OCI-LY3 (cell line): Measurements from ENCODE around the gene CAMK2D.

Experiments
- H2AFZ ChIP-seq: fragments of 200-600, 300-600 bp; shearing (Covaris generic); 2 replicates; pipeline ENCODE4 v1.6.0; 2014; ENCODE audit warnings: antibody characterized with exemption, low read depth, low read length
- H3K27ac ChIP-seq: fragments of 200-600, 300-600 bp; sonication (generic); 2 replicates; pipeline ENCODE4 v1.5.1; 2014; ENCODE audit warnings: mild to moderate bottlenecking, low read length, moderate library complexity, mixed read lengths
- H3K27me3 ChIP-seq: fragments of 200-600, 300-600 bp; sonication (generic); 2 replicates; pipeline ENCODE4 v1.6.1; 2014; ENCODE audit warnings: low read depth, low read length, mixed read lengths
- H3K36me3 ChIP-seq: fragments of 200-600, 300-600 bp; sonication (generic); replicated peaks from 2 replicates; pipeline ENCODE3; 2014; ENCODE audit warnings: low read depth, low read length, mixed read lengths
- H3K4me1 ChIP-seq: fragments of 300-600, 200-600 bp; sonication (generic); 2 replicates; pipeline ENCODE4 v1.6.1; 2014; ENCODE audit warnings: low read length, mixed read lengths
- H3K4me2 ChIP-seq: fragments of 200-600, 300-600 bp; sonication (generic); 2 replicates; pipeline ENCODE4 v1.6.1; 2014; ENCODE audit warnings: low read length, mixed read lengths
- H3K4me3 ChIP-seq: fragments of 300-600, 200-600 bp; sonication (generic); 2 replicates; pipeline ENCODE4 v1.5.1; 2014; ENCODE audit warnings: antibody characterized with exemption, mild to moderate bottlenecking, low read length, moderate library complexity
- H3K79me2 ChIP-seq: fragments of 300-600, 200-600 bp; shearing (Covaris generic); 2 replicates; pipeline ENCODE4 v1.6.1; 2014; ENCODE audit warnings: mild to moderate bottlenecking, low read length, mixed read lengths
- H3K9ac ChIP-seq: fragments of 300-600, 200-600 bp; shearing (Covaris generic); 2 replicates; pipeline ENCODE4 v1.6.0; 2014; ENCODE audit warnings: mild to moderate bottlenecking, low read length, moderate library complexity
- H3K9me3 ChIP-seq: fragments of 200-600, 300-600 bp; shearing (Covaris generic); 2 replicates; pipeline ENCODE4 v1.6.1; 2014; ENCODE audit warnings: low read length, mixed read lengths; ENCODE audit not compliant: insufficient read depth
- H4K20me1 ChIP-seq: fragments of 200-600, 300-600 bp; sonication (generic); 2 replicates; pipeline ENCODE4 v1.6.1; 2016; ENCODE audit warnings: low read length, mixed read lengths; ENCODE audit not compliant: insufficient read depth
- EZH2phosphoT487 ChIP-seq: fragments of 200-600 bp; shearing (Covaris generic); IDR thresholded peaks from 2 replicates; pipeline ENCODE4 v1.6.1; 2018; ENCODE audit warnings: antibody characterized with exemption, mixed run types, low read depth
- TF ChIP-seq, protein P1 (sequence below): fragments of 200-600, 300-600 bp; sonication (generic); IDR thresholded peaks from 2 replicates; pipeline ENCODE4 v1.5.1; 2014; ENCODE audit warnings: antibody characterized with exemption, low read length, low read depth

Gene CAMK2D

GRCh38 chr4:113467581-113467980 lies 294.0 kb downstream of the CAMK2D start:
- Histone ChIP-seq H3K4me3 (no peak overlapping the region), H2AFZ (no peak overlapping the region), H3K9ac (no peak overlapping the region), H3K36me3 (no peaks in the 10 kb centered on the region), H3K79me2 (no peaks in the 10 kb centered on the region), H3K4me1 (no peaks in the 10 kb centered on the region), H4K20me1 (no peaks in the 10 kb centered on the region), H3K27me3 (no peaks in the 10 kb centered on the region), H3K9me3 (no peaks in the 10 kb centered on the region), H3K27ac (no peak overlapping the region), H3K4me2 (no peak overlapping the region)
- no peak for TF ChIP-seq EZH2phosphoT487
- TF ChIP-seq, protein P1, sequence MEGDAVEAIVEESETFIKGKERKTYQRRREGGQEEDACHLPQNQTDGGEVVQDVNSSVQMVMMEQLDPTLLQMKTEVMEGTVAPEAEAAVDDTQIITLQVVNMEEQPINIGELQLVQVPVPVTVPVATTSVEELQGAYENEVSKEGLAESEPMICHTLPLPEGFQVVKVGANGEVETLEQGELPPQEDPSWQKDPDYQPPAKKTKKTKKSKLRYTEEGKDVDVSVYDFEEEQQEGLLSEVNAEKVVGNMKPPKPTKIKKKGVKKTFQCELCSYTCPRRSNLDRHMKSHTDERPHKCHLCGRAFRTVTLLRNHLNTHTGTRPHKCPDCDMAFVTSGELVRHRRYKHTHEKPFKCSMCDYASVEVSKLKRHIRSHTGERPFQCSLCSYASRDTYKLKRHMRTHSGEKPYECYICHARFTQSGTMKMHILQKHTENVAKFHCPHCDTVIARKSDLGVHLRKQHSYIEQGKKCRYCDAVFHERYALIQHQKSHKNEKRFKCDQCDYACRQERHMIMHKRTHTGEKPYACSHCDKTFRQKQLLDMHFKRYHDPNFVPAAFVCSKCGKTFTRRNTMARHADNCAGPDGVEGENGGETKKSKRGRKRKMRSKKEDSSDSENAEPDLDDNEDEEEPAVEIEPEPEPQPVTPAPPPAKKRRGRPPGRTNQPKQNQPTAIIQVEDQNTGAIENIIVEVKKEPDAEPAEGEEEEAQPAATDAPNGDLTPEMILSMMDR, result no peak

GRCh38 chr4:113462286-113462685 lies 299.3 kb downstream of the CAMK2D start:
- Histone ChIP-seq H3K4me1 (no peaks in the 10 kb centered on the region), H3K36me3 (no peaks in the 10 kb centered on the region), H4K20me1 (no peaks in the 10 kb centered on the region), H3K9me3 (no peaks in the 10 kb centered on the region), H3K27ac (no peak overlapping the region), H3K4me3 (no peak overlapping the region), H3K79me2 (no peaks in the 10 kb centered on the region), H3K4me2 (no peak overlapping the region), H2AFZ (no peak overlapping the region), H3K9ac (no peak overlapping the region), H3K27me3 (no peaks in the 10 kb centered on the region)
- TF ChIP-seq, protein P1, result no peak
- TF ChIP-seq EZH2phosphoT487, result no peak

- Histone ChIP-seq H3K4me1 (no peaks in the 10 kb centered on the region), H4K20me1 (no peaks in the 10 kb centered on the region), H3K9me3 (no peaks in the 10 kb centered on the region), H3K4me3 (no peak overlapping the region), H3K9ac (no peak overlapping the region), H3K4me2 (no peak overlapping the region), H3K27ac (no peak overlapping the region), H2AFZ (no peak overlapping the region), H3K36me3 (no peaks in the 10 kb centered on the region), H3K27me3 (no peaks in the 10 kb centered on the region), H3K79me2 (no peaks in the 10 kb centered on the region)
- TF ChIP-seq, protein P1, result no peak
- no peak for TF ChIP-seq EZH2phosphoT487
Observed at GRCh38 chr4:113461281-113461680, 300.3 kb downstream of the CAMK2D start.

DNA sequence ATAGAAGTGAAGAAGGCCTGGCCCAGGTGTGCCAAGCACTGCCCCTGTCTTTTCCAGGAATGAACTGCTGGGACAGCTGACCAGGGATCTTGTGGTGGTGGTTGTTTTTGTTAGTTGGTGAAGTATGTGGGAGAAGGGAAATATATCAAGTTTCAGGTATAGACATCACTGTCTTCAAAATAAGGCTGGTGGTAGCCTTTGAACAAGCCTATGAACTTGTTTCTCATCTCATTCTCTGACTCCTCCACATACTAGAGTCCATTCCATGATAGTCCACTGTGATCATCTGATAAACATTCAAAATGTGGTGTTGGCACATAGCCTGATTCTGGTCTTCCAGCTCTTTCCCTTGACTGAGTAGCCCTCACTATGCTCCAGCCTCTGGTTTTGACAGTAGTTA lies 303.7 kb downstream of the CAMK2D start:
- Histone ChIP-seq H2AFZ (no peak overlapping the region), H3K27me3 (no peaks in the 10 kb centered on the region), H3K9me3 (no peaks in the 10 kb centered on the region), H3K4me3 (no peak overlapping the region), H3K79me2 (no peaks in the 10 kb centered on the region), H3K36me3 (no peaks in the 10 kb centered on the region), H3K9ac (no peak overlapping the region), H3K4me1 (peaks cover 7% of the 10 kb centered on the region), H3K27ac (no peak overlapping the region), H3K4me2 (no peak overlapping the region), H4K20me1 (no peaks in the 10 kb centered on the region)
- TF ChIP-seq, protein P1, result no peak
- TF ChIP-seq EZH2phosphoT487, result no peak
